ENCODE measurements around the gene RIMBP2.

The RIMBP2 gene

DNA sequence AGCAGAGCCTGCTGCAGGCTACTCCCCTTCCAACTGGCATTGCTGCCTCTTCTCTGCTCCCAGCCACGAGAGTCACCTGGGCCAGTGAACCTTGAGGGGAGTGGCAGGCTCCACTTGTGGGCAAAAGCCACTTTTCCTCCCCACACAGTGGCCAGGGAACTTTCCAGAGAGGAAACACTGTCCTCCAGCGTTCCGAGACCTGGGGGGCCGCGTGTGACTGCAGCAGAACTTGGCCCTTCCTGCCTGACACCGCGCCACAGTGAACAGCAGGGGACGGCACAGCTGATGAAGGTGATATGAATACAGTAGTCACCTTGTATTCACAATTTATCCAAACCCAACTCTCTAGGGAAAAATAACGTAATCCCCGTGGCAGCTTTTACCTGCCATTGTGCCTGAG, 263.6 kb downstream of the RIMBP2 start:
- no peak for DNase-seq

DNA sequence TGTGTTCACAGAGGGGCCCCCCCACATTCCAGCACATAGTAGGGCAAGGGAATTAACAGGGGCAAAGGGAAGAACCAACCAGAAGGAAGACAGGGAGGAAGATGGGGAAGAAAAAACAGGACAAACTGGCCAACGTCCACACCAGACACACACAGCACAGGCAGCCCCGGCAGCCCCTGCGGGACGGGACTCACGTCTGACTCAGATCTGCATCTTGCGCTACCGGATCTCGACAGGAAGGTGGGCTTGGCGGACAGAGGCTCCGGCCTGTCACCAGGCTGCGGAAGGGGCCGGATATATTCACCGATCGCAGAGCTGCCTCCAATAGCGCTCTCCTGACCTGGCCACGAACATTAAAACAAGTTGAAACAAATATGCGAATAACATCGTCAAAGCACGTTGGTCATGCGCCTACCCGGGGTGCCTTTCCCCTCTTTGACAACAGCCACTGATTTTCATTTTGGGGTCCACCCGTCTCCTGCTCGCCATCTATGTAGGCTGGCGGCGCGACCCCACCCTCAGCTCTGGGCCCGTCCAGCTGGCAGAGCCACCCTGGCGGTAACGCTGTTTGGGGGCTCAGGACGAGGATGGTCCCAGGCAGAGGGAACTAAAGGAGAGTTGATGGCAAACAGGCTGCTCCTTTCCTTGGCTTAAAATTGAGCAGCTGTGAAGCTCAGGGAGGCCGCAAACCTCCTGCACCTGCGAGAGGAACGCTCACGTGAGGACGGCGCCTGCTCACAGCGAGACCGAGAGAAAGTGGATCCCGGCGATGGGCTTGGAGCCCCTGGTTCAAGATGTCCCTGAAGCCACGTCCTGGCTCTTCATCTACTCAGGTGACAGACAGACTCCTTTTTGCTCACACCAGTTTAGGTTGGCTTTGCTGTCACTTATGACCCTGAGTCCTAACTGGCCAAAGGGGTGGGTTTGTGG, 264.8 kb downstream of the RIMBP2 start:
- no peak for DNase-seq

- DNase-seq, result no peak
Measured at GRCh38 chr12:130449291-130449690, 266.8 kb downstream of the RIMBP2 start.

- no peak for DNase-seq
Measured at GRCh38 chr12:130448044-130448821, 267.9 kb downstream of the RIMBP2 start.

DNA sequence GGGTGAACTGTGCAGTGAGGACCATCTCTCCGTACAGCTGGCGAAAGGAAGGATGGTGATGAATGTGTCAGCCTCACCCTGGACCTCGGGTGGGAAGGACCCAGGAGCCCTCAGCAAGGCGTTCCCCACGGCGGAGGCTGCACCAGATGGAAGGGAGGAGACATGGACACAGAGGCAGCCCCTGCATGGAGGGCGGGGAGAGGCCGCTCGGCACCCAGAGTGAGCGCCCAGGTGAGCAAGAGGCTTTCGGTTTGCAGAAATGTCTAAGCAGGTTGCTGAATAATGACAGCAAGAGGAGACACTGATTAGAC, 268.5 kb downstream of the RIMBP2 start:
- DNase-seq, result no peak

DNA sequence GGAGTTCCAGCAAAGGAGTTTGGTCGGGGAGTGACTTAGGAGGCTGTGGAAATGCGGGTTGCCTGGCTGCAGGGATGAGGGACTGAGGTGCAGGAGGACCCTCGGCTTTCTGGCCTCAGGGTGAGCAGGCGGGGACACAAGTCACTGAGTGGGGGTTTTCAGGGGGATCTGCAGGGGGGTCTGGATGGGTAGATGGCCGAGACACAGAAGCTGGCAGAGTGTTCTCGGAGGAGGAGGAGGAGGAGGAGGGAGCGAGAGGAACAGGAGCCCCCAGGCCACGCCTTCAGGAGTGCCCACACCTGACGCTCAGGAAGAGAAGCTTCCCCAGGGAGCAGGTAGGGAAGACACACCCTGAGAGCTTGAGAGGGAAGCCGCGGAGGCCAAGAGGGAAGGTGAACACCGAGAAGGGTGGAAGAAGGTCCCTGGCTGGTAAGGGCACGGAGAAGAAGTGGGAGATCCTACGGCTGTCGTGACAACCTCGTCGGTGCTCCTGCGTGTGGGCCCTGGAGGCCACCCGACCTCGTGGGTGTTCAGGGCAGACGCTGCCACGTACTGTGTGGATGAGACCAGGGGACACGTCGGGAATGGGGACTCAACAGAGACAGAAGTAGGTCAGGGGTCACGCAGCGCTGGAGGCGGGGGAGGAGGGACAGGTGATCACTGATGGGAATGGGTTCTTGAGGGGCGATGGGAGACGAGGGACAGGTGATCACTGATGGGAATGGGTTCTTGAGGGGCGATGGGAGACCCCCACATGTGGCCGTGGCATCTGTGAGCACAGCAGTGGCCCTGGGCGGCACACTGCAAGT, 269.0 kb downstream of the RIMBP2 start:
- DNase-seq, result no peak

- no peak for DNase-seq
Measured at GRCh38 chr12:130444986-130445385, 271.1 kb downstream of the RIMBP2 start.

- DNase-seq, result no peak
Measured at GRCh38 chr12:130444061-130444460, 272.0 kb downstream of the RIMBP2 start.

DNA sequence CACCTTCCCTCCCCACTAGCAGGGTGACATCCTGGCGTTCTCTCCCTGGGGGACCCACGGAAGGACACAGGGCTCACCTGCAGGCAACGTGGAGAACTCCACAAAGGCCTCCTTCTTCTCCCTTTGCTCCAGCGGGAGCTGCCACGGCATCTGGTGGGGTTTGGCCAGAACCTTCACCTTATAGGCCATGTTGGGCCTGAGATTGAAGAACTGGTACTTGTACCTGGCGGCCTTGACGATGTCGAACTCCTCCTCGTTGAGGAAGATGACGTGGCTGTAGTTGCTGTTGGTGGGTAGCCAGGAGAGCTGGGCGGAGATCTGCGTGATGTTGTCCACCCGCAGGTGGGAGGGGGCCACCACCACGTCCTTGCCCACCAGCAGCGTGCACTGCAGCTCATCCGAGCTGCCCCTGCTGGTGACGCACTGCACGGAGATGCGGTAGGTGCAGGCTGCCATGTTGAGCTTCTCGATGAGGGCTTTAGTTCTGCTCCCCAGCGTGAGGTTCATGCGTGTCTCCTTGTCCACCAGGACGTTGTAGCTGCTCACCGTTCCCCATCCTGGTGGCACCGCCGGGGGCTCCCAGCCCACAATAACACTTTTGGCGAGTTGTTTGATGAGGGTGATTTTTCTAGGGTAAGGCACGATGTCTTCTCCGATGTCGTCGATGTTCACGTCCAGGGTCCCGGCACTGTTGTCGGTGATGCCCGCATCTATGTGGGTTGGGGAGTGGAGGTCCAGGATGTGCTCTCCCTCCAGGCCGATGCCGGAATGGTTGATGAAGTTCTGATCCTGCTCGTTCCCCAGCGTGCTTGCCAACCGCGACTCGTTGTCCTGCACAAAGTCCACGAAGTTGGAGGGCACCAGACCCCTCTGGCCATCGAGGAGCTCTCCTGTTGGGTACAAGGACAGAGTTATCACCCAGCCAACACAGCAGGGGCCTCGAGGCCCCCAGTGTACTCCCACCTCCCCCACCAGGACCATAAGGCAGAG, 274.0 kb downstream of the RIMBP2 start:
- DNase-seq, result no peak

DNA sequence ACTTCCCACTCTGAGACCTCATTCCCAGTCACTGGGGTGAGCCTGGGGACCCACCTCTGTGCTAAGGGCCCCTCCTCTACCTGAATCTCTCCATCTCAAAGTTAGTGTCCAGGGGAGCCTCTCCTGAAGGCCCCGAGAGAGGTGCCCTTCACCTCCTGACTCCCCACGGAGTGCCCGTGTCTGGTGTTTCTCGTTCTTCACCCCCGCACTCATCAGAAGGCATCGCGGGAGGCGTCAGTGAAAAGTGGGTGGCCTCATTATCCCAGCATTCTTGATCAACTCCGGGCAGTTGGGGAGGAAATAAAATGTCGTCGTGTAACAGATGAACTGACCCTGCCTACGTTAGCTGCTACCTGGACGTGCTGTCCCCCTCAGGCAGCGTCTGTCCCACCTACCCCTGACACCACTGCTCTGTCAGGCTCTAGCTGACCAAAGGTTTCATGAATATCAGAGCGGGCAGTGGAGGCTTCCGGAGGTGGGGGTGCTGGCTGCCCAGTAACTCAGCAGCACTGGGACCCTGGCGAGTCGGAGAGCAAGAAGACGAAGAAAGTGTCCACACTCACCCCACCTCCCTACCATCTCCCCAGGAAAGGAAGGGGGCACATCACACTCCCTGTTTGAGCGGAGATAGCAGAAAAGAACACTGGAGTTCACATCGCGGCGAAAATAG, 275.6 kb downstream of the RIMBP2 start:
- DNase-seq, result no peak

GRCh38 chr12:130439250-130439649, 276.8 kb downstream of the RIMBP2 start:
- no peak for DNase-seq

DNA sequence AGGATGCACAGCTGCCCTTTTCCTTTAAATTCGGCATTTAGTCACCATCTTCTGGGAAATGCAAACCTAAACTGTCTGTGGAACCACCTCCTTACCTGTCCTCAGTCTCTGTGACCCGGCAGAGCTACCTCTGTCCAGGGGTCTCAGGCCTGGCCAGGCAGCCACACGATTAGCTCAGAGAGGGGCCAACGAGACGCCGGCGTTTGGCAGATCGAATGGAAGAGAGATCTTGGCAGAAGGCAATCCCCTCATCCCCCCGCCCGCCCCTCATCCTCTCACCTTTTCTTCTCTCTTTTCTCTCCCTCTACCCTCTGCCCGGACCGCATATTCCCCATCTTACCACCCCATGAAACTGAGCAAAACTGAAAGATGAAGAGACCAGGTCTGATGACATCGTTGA, 277.4 kb downstream of the RIMBP2 start:
- DNase-seq, result no peak

DNA sequence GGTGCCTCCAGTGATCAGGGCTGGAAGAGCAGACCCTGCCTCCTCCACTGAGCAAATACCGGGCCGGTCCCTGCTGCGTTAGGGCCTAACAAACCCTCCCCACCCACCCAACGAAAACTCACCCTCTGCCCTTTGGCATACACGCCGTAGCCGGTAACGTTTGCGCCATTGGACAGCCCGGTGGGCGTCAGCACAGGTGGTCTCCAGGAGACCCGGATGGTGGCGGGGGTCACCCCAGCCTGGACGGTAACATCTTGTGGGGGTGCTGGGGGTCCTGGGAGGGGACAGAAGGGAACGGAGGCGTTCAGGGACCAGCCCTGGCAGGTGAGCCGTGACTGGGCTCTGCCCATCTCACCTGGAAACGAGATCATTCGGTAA, 277.9 kb downstream of the RIMBP2 start:
- DNase-seq, result no peak

DNA sequence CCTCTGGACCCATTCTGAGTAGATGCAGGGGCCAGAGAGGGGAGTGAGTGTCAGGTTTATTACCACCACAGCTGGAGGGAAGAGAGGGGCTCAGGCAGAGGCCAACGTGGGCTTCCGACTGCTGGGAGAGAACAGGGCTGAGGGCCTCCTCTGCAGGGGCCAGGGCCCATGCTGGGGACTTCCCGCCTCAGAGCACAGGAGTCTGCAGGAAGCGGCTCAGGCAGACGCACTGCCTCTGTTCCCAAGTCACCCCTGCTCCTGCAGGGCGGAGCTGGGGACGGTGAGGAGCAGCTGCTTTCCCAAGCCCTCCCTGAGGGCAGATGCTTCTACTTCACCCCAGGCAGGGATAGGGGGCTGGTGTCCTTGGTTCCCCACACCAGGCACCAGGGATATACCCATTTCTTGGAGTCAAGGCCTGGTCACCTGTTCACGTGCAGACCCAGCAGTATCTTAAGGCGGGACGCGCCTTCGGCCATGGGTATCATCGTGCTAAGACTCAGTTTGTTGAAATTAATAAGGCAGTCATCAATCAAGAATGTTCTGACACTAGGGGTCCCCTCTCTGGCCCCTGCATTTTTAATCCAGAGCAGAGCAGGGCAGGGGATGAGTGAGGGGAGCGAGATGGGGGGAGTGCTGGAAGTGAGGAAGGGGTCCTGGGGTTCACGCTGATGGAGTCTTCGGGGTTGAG, 278.4 kb downstream of the RIMBP2 start:
- no peak for DNase-seq

DNA sequence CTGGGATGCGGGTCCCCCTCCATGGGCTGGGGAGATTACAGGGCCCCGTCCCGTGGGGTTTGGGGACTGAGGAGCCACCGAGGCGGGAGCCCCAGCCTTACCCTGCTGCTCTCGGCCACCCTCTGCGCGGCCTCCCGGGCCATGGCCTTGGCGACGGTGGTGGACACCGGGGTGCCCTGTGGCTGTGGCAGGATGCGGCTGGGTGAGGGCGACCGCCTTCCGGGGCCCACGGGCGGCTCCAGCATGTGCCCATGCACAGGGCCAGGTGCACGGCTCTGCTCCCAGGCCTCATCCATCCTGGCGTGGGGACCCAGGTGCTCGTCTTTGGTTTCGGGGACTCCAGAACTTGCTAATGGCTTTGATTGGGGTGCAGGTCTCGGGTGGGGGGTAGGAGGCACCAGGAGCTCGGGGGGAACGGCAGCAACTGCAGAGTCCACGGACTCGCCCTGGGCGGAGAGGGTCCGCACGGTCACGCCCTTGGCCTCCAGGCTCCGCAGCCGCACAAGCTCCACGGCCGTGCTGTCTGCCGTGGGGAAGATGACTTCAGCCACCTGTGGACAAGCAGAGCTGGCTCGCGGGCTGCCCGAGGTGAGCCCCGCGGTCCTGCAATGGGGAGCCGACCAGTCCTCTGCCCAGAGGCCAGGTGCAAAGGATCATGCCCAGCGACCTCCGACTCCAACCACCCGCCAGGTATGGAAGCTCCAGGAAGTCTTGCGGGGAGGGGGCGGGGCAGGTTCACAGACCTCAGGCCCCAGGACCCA, 279.2 kb downstream of the RIMBP2 start:
- DNase-seq, result no peak

DNA sequence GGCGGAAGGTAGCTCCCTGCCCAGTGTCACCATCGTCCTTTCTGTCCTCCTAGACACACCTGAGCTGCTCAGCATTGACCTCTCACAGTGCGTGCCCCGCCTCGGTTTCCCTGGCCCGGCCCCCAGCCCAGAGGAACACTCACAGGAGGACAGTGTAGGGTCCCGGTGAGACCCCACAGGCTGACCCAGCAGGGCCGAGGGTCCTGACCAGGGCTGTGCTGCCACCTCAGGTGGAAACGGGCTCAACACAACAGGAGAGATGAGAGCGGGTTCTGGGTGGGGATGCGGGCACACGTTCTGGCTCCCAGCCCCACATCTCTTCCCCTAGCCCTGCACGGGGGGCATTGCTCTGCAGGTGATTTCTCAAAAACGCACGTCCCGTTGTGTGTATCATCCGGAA, 280.3 kb downstream of the RIMBP2 start:
- DNase-seq, result no peak

GRCh38 chr12:130435331-130435730, 280.8 kb downstream of the RIMBP2 start:
- no peak for DNase-seq

DNA sequence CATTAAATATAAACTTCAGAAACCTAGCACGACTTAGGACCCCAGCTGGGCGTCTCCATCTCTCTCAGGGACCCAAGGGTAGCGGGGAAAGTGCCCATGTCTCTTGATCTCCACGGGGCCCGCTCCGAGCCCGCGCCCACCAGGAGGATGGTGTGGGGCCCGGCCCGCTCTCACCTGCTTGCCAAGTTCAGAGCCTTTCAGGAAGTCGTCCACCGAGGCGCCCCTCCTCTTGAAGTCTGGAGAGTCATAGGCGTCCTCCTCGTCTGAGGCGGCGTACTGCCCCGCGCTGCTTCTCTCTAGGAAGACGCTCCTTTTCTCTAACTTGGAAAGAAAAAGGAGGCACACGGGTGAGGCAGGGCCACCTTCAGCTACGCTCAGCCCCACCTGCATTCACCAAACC, 281.5 kb downstream of the RIMBP2 start:
- DNase-seq, result no peak

- DNase-seq, result no peak
Measured at GRCh38 chr12:130433834-130434233, 282.3 kb downstream of the RIMBP2 start.

GRCh38 chr12:130433411-130433810, 282.7 kb downstream of the RIMBP2 start:
- DNase-seq, result no peak

All from amniotic stem cell (primary cell).